Epidermal melanocyte (primary cell): Measurements from ENCODE around the gene ALOX5AP.

Source experiments
- DNase-seq: peaks from one replicate; pipeline ENCODE4 v3.0.0; 2011; ENCODE audit warnings: low spot score; ENCODE audit not compliant: insufficient read length

The ALOX5AP gene

GRCh38 chr13:30735025-30735871 lies at the start of gene ALOX5AP:
Gene ALOX5AP (plus strand): TSS chr13:30735543. CDS start chr13:30735606, 63 bp downstream.
- no peak for DNase-seq

GRCh38 chr13:30685987-30686386 lies 49.4 kb upstream of the ALOX5AP start:
- no peak for DNase-seq

- DNase-seq: no peak
Measured at GRCh38 chr13:30687601-30688000, 47.7 kb upstream of the ALOX5AP start.

- no peak for DNase-seq
Measured at GRCh38 chr13:30689752-30690151, 45.6 kb upstream of the ALOX5AP start.

- peak; percentile 36 for DNase-seq
Measured at GRCh38 chr13:30690282-30691188, 44.8 kb upstream of the ALOX5AP start.

- no peak for DNase-seq
Measured at GRCh38 chr13:30692113-30692512, 43.2 kb upstream of the ALOX5AP start.

- DNase-seq: no peak
Measured at GRCh38 chr13:30696278-30697176, 38.8 kb upstream of the ALOX5AP start.

- no peak for DNase-seq
Measured at GRCh38 chr13:30697177-30697953, 38.0 kb upstream of the ALOX5AP start.

GRCh38 chr13:30697996-30698401 lies 37.3 kb upstream of the ALOX5AP start:
- no peak for DNase-seq

- DNase-seq: no peak
Measured at GRCh38 chr13:30698488-30699005, 36.8 kb upstream of the ALOX5AP start.

- no peak for DNase-seq
Measured at GRCh38 chr13:30700364-30700763, 35.0 kb upstream of the ALOX5AP start.

GRCh38 chr13:30702006-30702405 lies 33.3 kb upstream of the ALOX5AP start:
- DNase-seq: no peak

- DNase-seq: no peak
Measured at GRCh38 chr13:30704596-30704995, 30.7 kb upstream of the ALOX5AP start.

- DNase-seq: no peak
Measured at GRCh38 chr13:30705680-30706079, 29.7 kb upstream of the ALOX5AP start.

GRCh38 chr13:30708541-30708940 lies 26.8 kb upstream of the ALOX5AP start:
- no peak for DNase-seq

- no peak for DNase-seq
Measured at GRCh38 chr13:30710442-30710841, 24.9 kb upstream of the ALOX5AP start.

GRCh38 chr13:30711375-30711774 lies 24.0 kb upstream of the ALOX5AP start:
- DNase-seq: no peak

- DNase-seq: no peak
Measured at GRCh38 chr13:30711837-30712236, 23.5 kb upstream of the ALOX5AP start.

GRCh38 chr13:30712536-30713532 lies 22.5 kb upstream of the ALOX5AP start:
- DNase-seq: no peak
